Measurements from ENCODE around the gene RPS6KA4.

DNA sequence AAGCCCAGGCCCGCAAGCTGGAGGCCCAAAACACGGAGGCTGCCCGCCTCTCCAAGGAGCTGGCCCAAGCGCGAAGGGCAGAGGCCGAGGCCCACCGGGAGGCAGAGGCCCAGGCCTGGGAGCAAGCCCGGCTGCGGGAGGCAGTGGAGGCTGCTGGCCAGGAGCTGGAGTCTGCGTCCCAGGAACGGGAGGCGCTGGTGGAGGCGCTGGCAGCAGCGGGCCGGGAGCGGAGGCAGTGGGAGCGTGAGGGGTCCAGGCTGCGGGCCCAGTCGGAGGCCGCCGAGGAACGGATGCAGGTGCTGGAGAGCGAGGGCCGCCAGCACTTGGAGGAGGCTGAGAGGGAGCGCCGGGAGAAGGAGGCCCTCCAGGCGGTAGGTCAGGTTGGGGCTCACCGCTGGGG is 14.2 kb upstream of the RPS6KA4 start:
- TF ChIP-seq, protein P1, sequence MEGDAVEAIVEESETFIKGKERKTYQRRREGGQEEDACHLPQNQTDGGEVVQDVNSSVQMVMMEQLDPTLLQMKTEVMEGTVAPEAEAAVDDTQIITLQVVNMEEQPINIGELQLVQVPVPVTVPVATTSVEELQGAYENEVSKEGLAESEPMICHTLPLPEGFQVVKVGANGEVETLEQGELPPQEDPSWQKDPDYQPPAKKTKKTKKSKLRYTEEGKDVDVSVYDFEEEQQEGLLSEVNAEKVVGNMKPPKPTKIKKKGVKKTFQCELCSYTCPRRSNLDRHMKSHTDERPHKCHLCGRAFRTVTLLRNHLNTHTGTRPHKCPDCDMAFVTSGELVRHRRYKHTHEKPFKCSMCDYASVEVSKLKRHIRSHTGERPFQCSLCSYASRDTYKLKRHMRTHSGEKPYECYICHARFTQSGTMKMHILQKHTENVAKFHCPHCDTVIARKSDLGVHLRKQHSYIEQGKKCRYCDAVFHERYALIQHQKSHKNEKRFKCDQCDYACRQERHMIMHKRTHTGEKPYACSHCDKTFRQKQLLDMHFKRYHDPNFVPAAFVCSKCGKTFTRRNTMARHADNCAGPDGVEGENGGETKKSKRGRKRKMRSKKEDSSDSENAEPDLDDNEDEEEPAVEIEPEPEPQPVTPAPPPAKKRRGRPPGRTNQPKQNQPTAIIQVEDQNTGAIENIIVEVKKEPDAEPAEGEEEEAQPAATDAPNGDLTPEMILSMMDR (IDR thresholded peaks at IDR 0.05) = no peak
- no peak for TF ChIP-seq EZH2 (IDR thresholded peaks at IDR 0.05)
- no peak for TF ChIP-seq EZH2phosphoT487 (IDR thresholded peaks at IDR 0.05)
